ENCODE data around the gene LRMDA. TPM values are rescaled to one million over a fixed set of nuclear protein-coding genes. Genes with fewer than 3 reads are reported as not detected.

LRMDA gene
- total and polyA plus RNA-seq, 10 of the 15 experiments (the other 5 are each of a cell fraction or from before 2014, with no cell fraction given), result 0.07 to 0.54 (median 0.29) TPM; not detected in 4

DNA sequence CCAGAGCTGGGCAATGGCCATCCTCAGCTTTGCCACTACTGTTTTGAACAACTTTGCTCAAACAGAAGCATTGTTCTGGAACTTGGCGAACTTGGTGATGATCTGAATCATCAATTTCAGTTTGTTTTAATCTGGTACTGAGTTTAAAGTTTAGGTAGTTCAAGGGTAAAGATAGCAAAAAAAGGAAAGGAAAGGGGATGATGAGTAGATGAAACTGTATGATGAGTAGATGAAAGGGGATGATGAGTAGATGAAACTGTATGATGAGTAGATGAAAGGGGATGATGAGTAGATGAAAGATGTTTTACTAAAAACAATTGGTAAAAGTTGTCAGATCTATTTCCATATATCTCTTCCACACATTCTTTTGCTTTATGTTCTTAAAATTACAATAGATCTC is 737.0 kb downstream of the LRMDA start:
- ChIA-PET RAD21 (ENCODE audit: unreplicated experiment) (no interaction called here), POLR2A (no interaction called here), SMC1A (ENCODE audit: uncharacterized antibody, unreplicated experiment) (no interaction called here), CTCF (no interaction called here)
- no peak for FAIRE-seq
- Histone ChIP-seq H3K79me2 (ENCODE audit: control insufficient read depth, insufficient read depth, low read length) (no peaks in the 10 kb centered on the region), H3K27ac (ENCODE audit: control insufficient read depth, insufficient read depth) (no peak overlapping the region), H3K4me3 (no peak overlapping the region), H3K36me3 (ENCODE audit: control insufficient read depth in 2 of 2, insufficient read depth in 2 of 2, low read length in 1 of 2) (no peaks in the 10 kb centered on the region), H3K9me3 (replicated peaks; ENCODE audit: control insufficient read depth, insufficient read depth, low read length) (no peaks in the 10 kb centered on the region), H3K9ac (ENCODE audit: control insufficient read depth, insufficient read depth, low read length) (no peak overlapping the region), H3K4me1 (ENCODE audit: control insufficient read depth, insufficient read depth, low read length) (no peaks in the 10 kb centered on the region), H3K4me2 (ENCODE audit: control insufficient read depth, insufficient read depth) (no peak overlapping the region), H3K27me3 (replicated peaks in 1 of 2; ENCODE audit: control insufficient read depth in 2 of 2, insufficient read depth in 2 of 2, low read length in 1 of 2) (no peaks in the 10 kb centered on the region), H2AFZ (ENCODE audit: control insufficient read depth, low read depth, low read length) (no peak overlapping the region), H4K20me1 (ENCODE audit: control insufficient read depth, insufficient read depth) (no peaks in the 10 kb centered on the region)
- DNase-seq (ENCODE audit: low read depth, low spot score), result no peak
- intact Hi-C loops (cut with micrococcal nuclease; ENCODE audit: unreplicated experiment), result no loop called here
- no TSS peak for BruUV-seq (replicated peaks)
- no peak for ATAC-seq
- WGBS (ENCODE audit: insufficient coverage, insufficient replicate concordance, low lambda C conversion rate, missing lambda C conversion rate), result 0% methylated on average over 1 of the region's 1 CpG
- TF ChIP-seq HCFC1 (IDR thresholded peaks at IDR 0.05; ENCODE audit: low read length) (no peak), RUNX3 (IDR thresholded peaks at IDR 0.05; ENCODE audit: low read length) (no peak), NR2F1 (conservative IDR thresholded peaks at IDR 0.05) (no peak), SRF (IDR thresholded peaks at IDR 0.05; ENCODE audit: low read depth in 2 of 2, low read length in 2 of 2) (no peak), BACH1 (IDR thresholded peaks at IDR 0.05; ENCODE audit: borderline replicate concordance) (no peak), KLF5 (IDR thresholded peaks at IDR 0.05; ENCODE audit: partially characterized antibody) (no peak), NR2C1 (IDR thresholded peaks at IDR 0.05) (no peak), TCF7 (IDR thresholded peaks at IDR 0.05; ENCODE audit: borderline replicate concordance) (no peak), SUPT20H (IDR thresholded peaks at IDR 0.05; ENCODE audit: borderline replicate concordance, control insufficient read depth, low read depth, low read length) (no peak), SIN3A (IDR thresholded peaks at IDR 0.05; ENCODE audit: low read depth, low read length) (no peak)
- TF ChIP-seq, protein P1, sequence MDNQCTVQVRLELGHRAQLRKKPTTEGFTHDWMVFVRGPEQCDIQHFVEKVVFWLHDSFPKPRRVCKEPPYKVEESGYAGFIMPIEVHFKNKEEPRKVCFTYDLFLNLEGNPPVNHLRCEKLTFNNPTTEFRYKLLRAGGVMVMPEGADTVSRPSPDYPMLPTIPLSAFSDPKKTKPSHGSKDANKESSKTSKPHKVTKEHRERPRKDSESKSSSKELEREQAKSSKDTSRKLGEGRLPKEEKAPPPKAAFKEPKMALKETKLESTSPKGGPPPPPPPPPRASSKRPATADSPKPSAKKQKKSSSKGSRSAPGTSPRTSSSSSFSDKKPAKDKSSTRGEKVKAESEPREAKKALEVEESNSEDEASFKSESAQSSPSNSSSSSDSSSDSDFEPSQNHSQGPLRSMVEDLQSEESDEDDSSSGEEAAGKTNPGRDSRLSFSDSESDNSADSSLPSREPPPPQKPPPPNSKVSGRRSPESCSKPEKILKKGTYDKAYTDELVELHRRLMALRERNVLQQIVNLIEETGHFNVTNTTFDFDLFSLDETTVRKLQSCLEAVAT (IDR thresholded peaks at IDR 0.05), result no peak
- TF ChIP-seq, protein P2, sequence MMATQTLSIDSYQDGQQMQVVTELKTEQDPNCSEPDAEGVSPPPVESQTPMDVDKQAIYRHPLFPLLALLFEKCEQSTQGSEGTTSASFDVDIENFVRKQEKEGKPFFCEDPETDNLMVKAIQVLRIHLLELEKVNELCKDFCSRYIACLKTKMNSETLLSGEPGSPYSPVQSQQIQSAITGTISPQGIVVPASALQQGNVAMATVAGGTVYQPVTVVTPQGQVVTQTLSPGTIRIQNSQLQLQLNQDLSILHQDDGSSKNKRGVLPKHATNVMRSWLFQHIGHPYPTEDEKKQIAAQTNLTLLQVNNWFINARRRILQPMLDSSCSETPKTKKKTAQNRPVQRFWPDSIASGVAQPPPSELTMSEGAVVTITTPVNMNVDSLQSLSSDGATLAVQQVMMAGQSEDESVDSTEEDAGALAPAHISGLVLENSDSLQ (IDR thresholded peaks at IDR 0.05), result no peak
- TF ChIP-seq, protein P3, sequence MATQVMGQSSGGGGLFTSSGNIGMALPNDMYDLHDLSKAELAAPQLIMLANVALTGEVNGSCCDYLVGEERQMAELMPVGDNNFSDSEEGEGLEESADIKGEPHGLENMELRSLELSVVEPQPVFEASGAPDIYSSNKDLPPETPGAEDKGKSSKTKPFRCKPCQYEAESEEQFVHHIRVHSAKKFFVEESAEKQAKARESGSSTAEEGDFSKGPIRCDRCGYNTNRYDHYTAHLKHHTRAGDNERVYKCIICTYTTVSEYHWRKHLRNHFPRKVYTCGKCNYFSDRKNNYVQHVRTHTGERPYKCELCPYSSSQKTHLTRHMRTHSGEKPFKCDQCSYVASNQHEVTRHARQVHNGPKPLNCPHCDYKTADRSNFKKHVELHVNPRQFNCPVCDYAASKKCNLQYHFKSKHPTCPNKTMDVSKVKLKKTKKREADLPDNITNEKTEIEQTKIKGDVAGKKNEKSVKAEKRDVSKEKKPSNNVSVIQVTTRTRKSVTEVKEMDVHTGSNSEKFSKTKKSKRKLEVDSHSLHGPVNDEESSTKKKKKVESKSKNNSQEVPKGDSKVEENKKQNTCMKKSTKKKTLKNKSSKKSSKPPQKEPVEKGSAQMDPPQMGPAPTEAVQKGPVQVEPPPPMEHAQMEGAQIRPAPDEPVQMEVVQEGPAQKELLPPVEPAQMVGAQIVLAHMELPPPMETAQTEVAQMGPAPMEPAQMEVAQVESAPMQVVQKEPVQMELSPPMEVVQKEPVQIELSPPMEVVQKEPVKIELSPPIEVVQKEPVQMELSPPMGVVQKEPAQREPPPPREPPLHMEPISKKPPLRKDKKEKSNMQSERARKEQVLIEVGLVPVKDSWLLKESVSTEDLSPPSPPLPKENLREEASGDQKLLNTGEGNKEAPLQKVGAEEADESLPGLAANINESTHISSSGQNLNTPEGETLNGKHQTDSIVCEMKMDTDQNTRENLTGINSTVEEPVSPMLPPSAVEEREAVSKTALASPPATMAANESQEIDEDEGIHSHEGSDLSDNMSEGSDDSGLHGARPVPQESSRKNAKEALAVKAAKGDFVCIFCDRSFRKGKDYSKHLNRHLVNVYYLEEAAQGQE (IDR thresholded peaks at IDR 0.05; ENCODE audit: low read depth, low read length), result no peak
- in situ Hi-C loops (cut with MboI), result no loop called here

Measured in GM12878 (cell line).